Fibroblast of the conjunctiva (primary cell): ENCODE measurements around the gene RAB11FIP4.

Source experiments
- DNase-seq: peaks from one replicate; pipeline ENCODE4 v3.0.0-alpha.2; 2010; ENCODE audit warnings: low read depth

The RAB11FIP4 gene

GRCh38 chr17:31497994-31498826 lies 106.7 kb downstream of the RAB11FIP4 start:
- no peak for DNase-seq

- DNase-seq, result no peak
Observed at GRCh38 chr17:31499771-31500554, 108.5 kb downstream of the RAB11FIP4 start.

- DNase-seq, result no peak
Observed at GRCh38 chr17:31506517-31506916, 115.0 kb downstream of the RAB11FIP4 start.

- no peak for DNase-seq
Observed at GRCh38 chr17:31508288-31509094, 117.0 kb downstream of the RAB11FIP4 start.

GRCh38 chr17:31509095-31509804 lies 117.8 kb downstream of the RAB11FIP4 start:
- DNase-seq, result no peak

GRCh38 chr17:31509805-31510177 lies 118.3 kb downstream of the RAB11FIP4 start:
- no peak for DNase-seq

- no peak for DNase-seq
Observed at GRCh38 chr17:31510308-31511194, 119.1 kb downstream of the RAB11FIP4 start.

- no peak for DNase-seq
Observed at GRCh38 chr17:31511195-31511578, 119.7 kb downstream of the RAB11FIP4 start.

GRCh38 chr17:31511580-31511979 lies 120.1 kb downstream of the RAB11FIP4 start:
- DNase-seq, result no peak

GRCh38 chr17:31512104-31512740 lies 120.7 kb downstream of the RAB11FIP4 start:
- no peak for DNase-seq

GRCh38 chr17:31512796-31513195 lies 121.3 kb downstream of the RAB11FIP4 start:
- DNase-seq, result no peak

GRCh38 chr17:31513731-31514427 lies 122.4 kb downstream of the RAB11FIP4 start:
- DNase-seq, result no peak

- no peak for DNase-seq
Observed at GRCh38 chr17:31515267-31515666, 123.8 kb downstream of the RAB11FIP4 start.

GRCh38 chr17:31517524-31517923 lies 126.0 kb downstream of the RAB11FIP4 start:
- DNase-seq, result no peak

GRCh38 chr17:31518478-31518877 lies 127.0 kb downstream of the RAB11FIP4 start:
- no peak for DNase-seq

GRCh38 chr17:31521632-31522283 lies 130.3 kb downstream of the RAB11FIP4 start:
- DNase-seq, result no peak

GRCh38 chr17:31522284-31522931 lies 130.9 kb downstream of the RAB11FIP4 start:
- DNase-seq, result no peak

GRCh38 chr17:31522987-31523495 lies 131.6 kb downstream of the RAB11FIP4 start:
- DNase-seq, result no peak
